Hepatocyte (in vitro differentiated cells): ENCODE measurements around the gene IGFBP7. TPM values are rescaled to one million over a fixed set of nuclear protein-coding genes. Genes with fewer than 3 reads are reported as not detected.

Experiments used
- DNase-seq: peaks from one replicate; pipeline ENCODE4 v3.0.0-alpha.2; 2016; ENCODE audit warnings: low spot score
- H2AFZ ChIP-seq: fragments of 200-600 bp; sonication (generic); 2 replicates; pipeline ENCODE4 v1.6.0; 2016; ENCODE audit warnings: antibody characterized with exemption, mild to moderate bottlenecking
- H3K27ac ChIP-seq: fragments of 200-600 bp; sonication (generic); 2 replicates; pipeline ENCODE4 v1.5.1; 2016; ENCODE audit warnings: mild to moderate bottlenecking
- H3K27me3 ChIP-seq: fragments of 200-600 bp; sonication (generic); 2 replicates; pipeline ENCODE4 v1.6.1; 2016
- H3K36me3 ChIP-seq: fragments of 200-600 bp; sonication (generic); replicated peaks from 2 replicates; pipeline ENCODE4 v1.5.1; 2016; ENCODE audit warnings: low read depth; ENCODE audit not compliant: insufficient read depth
- H3K4me1 ChIP-seq: fragments of 200-600 bp; sonication (generic); 2 replicates; pipeline ENCODE4 v1.5.1; 2016; ENCODE audit warnings: mild to moderate bottlenecking, moderate library complexity; ENCODE audit not compliant: insufficient read depth
- H3K4me2 ChIP-seq: fragments of 200-600 bp; sonication (generic); 2 replicates; pipeline ENCODE4 v1.6.0; 2016
- H3K4me3 ChIP-seq: fragments of 200-600 bp; sonication (generic); 2 replicates; pipeline ENCODE4 v1.5.1; 2016; ENCODE audit warnings: mild to moderate bottlenecking
- H3K79me2 ChIP-seq: fragments of 200-600 bp; sonication (generic); 2 replicates; pipeline ENCODE4 v1.6.0; 2017; ENCODE audit warnings: mild to moderate bottlenecking
- H3K9me2 ChIP-seq: fragments of 200-600 bp; sonication (generic); replicated peaks from 2 replicates; pipeline ENCODE4 v1.6.0; 2017; ENCODE audit warnings: mild to moderate bottlenecking; ENCODE audit not compliant: insufficient read depth
- H3K9me3 ChIP-seq: fragments of 200-600 bp; sonication (generic); 2 replicates; pipeline ENCODE4 v1.5.1; 2016; ENCODE audit warnings: low read depth, mild to moderate bottlenecking
- H4K20me1 ChIP-seq: fragments of 200-600 bp; sonication (generic); 2 replicates; pipeline ENCODE4 v1.6.0; 2016; ENCODE audit warnings: mild to moderate bottlenecking; ENCODE audit not compliant: insufficient read depth, poor library complexity, severe bottlenecking
- EZH2 ChIP-seq: fragments of 200-600 bp; sonication (generic); IDR thresholded peaks from 2 replicates; pipeline ENCODE4 v1.6.1; 2016; ENCODE audit warnings: antibody characterized with exemption, mild to moderate bottlenecking, borderline replicate concordance
- EZH2phosphoT487 ChIP-seq: fragments of 200-600 bp; sonication (generic); IDR thresholded peaks from one replicate; pipeline ENCODE4 v1.6.1; 2018; ENCODE audit warnings: antibody characterized with exemption, mild to moderate bottlenecking, low read depth, moderate library complexity; ENCODE audit not compliant: unreplicated experiment, severe bottlenecking
- WGBS: methylation state at CpG from one replicate; pipeline ENCODE4 v1.1.6; 2016; ENCODE audit warnings: low lambda C conversion rate; ENCODE audit errors: missing lambda C conversion rate; 5-methylcytosine and 5-hydroxymethylcytosine counted together
- polyA plus RNA-seq: library from polyadenylated mRNA; unstranded; fragments of >200 nt; fragmentation: Nextera tagmentation; extraction: Ambion mirVana; gene quantifications from 2 replicates; pipeline ENCODE4 v1.2.1, GENCODE V29; 2016
- total RNA-seq: library from RNA; depleted of rRNA; stranded (reverse); fragments of >200 nt; gene quantifications from 2 replicates; pipeline ENCODE4 v1.2.3, GENCODE V29; 2014
- TF ChIP-seq, protein P1 (sequence below): fragments of 200-600 bp; sonication (generic); IDR thresholded peaks from 2 replicates; pipeline ENCODE4 v1.5.1; 2016; ENCODE audit warnings: antibody characterized with exemption, mild to moderate bottlenecking; ENCODE audit not compliant: poor library complexity

The IGFBP7 gene
- total and polyA plus RNA-seq, 2 experiments from 2014 or later: 73.4 to 122 TPM

DNA sequence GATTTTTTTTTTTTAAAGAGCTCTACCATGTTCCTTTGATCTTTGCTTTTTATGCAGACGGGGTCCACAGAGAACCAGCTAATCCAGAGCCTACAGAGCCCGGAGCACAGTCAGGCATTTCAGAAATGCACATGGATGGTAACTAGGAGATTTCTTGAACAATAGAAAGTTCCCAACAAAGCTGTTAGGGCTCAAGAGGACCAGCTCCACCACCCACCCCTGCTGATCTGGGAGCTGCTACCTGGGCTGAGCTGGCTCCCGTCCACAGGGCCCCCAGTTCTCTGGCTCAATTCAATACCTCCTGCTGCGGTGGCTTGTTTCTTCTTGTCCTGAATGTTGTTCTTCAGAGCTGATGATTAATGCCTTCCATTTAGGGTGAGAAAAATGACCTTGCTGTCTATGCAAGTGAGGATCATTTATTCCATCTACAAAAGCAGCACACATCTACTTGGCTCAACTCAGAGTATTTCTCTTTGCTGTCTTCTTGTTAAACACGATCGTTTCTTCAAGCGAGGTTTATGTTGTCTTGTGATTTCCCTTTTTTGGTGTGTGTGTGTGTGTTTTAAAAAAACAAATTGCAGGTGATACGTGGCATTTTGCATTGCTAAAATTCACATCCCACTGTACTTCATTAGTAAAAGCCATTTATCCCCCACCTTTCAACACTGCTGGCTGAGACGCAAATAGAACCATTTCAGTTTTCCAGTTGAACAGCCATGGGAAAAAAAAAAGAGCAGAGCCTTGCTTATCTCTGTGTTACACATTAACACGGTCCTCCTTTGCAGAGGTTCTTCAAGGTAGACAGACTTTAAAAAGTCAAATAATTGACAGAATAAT is 31.3 kb downstream of the IGFBP7 start:
- no peaks in the 10 kb centered on the region for H3K9me3 ChIP-seq
- H3K4me2 ChIP-seq: peak overlapping the region; percentile 68
- no peaks in the 10 kb centered on the region for H3K27me3 ChIP-seq
- H2AFZ ChIP-seq: peak overlapping the region; percentile 27
- no peaks in the 10 kb centered on the region for H3K79me2 ChIP-seq
- no peak overlapping the region for H3K4me3 ChIP-seq
- H4K20me1 ChIP-seq: no peaks in the 10 kb centered on the region
- H3K4me1 ChIP-seq: peaks cover 28% of the 10 kb centered on the region
- TF ChIP-seq EZH2phosphoT487: no peak
- TF ChIP-seq, protein P1, sequence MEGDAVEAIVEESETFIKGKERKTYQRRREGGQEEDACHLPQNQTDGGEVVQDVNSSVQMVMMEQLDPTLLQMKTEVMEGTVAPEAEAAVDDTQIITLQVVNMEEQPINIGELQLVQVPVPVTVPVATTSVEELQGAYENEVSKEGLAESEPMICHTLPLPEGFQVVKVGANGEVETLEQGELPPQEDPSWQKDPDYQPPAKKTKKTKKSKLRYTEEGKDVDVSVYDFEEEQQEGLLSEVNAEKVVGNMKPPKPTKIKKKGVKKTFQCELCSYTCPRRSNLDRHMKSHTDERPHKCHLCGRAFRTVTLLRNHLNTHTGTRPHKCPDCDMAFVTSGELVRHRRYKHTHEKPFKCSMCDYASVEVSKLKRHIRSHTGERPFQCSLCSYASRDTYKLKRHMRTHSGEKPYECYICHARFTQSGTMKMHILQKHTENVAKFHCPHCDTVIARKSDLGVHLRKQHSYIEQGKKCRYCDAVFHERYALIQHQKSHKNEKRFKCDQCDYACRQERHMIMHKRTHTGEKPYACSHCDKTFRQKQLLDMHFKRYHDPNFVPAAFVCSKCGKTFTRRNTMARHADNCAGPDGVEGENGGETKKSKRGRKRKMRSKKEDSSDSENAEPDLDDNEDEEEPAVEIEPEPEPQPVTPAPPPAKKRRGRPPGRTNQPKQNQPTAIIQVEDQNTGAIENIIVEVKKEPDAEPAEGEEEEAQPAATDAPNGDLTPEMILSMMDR: no peak
- TF ChIP-seq EZH2: no peak
- 20% methylated on average over 10 of the region's 10 CpGs for WGBS
- peak; percentile 44 for DNase-seq
- H3K9me2 ChIP-seq: no peaks in the 10 kb centered on the region
- peak overlapping the region; percentile 58 for H3K27ac ChIP-seq
- H3K36me3 ChIP-seq: no peaks in the 10 kb centered on the region

DNA sequence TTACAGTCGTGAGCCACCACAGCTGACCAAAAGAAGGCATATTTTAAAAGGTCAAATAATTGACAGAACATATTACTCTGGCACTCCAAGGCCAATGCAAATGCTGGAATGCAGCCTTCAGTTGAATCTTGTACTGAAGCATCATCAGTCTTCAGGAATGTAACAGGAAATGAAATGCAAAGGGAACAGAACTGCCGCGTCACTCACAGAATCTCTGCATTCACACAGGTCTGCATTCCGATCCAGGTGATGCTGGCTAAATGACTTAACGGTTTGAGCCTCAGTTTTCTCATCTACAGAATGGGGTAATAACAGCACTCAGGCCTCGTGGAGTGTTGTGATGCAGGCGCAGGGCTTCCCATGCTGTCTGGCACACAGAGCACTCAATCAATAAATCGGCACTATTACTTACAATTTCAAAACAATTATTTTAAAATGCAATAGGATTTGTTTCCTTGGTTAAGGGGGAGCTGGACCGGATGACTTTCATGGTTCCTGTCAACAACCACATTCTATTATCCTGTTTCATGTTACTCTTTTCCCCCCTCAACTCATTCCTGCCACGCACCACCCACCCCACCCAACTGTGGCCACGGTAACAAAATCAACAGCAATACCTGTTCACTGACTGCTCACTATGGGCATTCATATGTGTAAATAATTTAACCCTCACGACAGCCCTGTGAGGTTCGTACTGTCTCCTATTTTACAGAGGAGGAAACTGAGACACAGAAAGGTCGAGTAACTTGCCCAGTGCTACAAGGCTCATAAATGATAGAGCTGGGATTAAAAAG is 32.4 kb downstream of the IGFBP7 start:
- no peak for DNase-seq
- Histone ChIP-seq H2AFZ (no peak overlapping the region), H3K4me3 (no peak overlapping the region), H3K27ac (peak overlapping the region; percentile 58), H3K9me2 (no peaks in the 10 kb centered on the region), H3K4me2 (peak overlapping the region; percentile 68), H3K27me3 (no peaks in the 10 kb centered on the region), H3K9me3 (no peaks in the 10 kb centered on the region), H3K4me1 (peaks cover 28% of the 10 kb centered on the region), H4K20me1 (no peaks in the 10 kb centered on the region), H3K36me3 (no peaks in the 10 kb centered on the region), H3K79me2 (no peaks in the 10 kb centered on the region)
- no peak for TF ChIP-seq EZH2phosphoT487
- TF ChIP-seq EZH2: no peak
- TF ChIP-seq, protein P1: no peak
- 74% methylated on average over 14 of the region's 14 CpGs for WGBS

DNA sequence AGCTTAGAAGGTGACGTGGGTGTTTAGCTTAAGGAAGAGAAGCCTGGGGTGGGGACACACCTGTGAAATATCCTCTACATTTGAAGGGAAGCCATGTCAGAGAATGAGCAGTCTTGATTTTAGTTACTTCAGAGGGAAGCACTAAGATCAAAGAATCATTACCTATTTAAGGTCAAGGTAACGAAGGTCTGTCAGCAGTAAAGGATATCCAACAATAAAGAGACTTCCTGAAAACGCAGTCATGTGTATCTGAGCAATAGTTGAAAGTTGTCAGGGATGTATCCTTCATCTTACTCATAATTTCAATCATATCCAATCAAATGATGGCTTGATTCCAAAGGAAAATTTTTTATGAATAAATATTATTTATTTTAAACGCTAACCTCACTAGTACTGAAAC is 33.5 kb downstream of the IGFBP7 start:
- 78% methylated on average over 4 of the region's 4 CpGs for WGBS
- Histone ChIP-seq H3K9me2 (no peaks in the 10 kb centered on the region), H3K9me3 (no peaks in the 10 kb centered on the region), H2AFZ (no peak overlapping the region), H3K79me2 (no peaks in the 10 kb centered on the region), H3K27me3 (no peaks in the 10 kb centered on the region), H3K36me3 (no peaks in the 10 kb centered on the region), H3K4me3 (no peak overlapping the region), H3K4me2 (no peak overlapping the region), H3K27ac (no peak overlapping the region), H3K4me1 (peaks cover 24% of the 10 kb centered on the region), H4K20me1 (no peaks in the 10 kb centered on the region)
- TF ChIP-seq, protein P1: no peak
- no peak for TF ChIP-seq EZH2phosphoT487
- no peak for TF ChIP-seq EZH2
- no peak for DNase-seq
